Pancreas (tissue), 10 donors: ENCODE measurements around the gene CAB39L. TPM values are rescaled to one million over a fixed set of nuclear protein-coding genes. Genes with fewer than 3 reads are reported as not detected.
A peak's percentile ranks its signal among the peaks of the same experiment; 100 is the strongest.

Experiments
- ATAC-seq, 4 donors: fragments of 200-7000 bp; cut with Tn5 transposase; one replicate each; pipeline versions ENCODE4 v1.8.0 to v1.9.1; 2020; ENCODE audit warnings: mild to moderate bottlenecking in 4 of 4, moderate library complexity in 4 of 4
- DNase-seq, 6 donors: peaks; one replicate each; pipeline ENCODE4 v3.0.0-alpha.2; 2020
- FAIRE-seq: peaks from 2 replicates; lab custom pipeline; 2012; peaks lifted over from hg19 to GRCh38; lab: Jason Lieb, UNC
- H3K27ac ChIP-seq, 4 donors: fragments of 200-600 bp; sonication (generic); 1 replicate in 3 of 4; 2 replicates in 1 of 4; pipeline versions ENCODE4 v1.5.0 to v1.8.0; 2020
- H3K27me3 ChIP-seq, 4 donors: fragments of 200-600 bp; one replicate each; pipeline ENCODE4 v1.8.0; 2021
- H3K36me3 ChIP-seq, 3 donors: fragments of 200-600 bp; sonication (generic) in 1 of 3; one replicate each; pipeline versions ENCODE4 v1.5.0 to v1.8.0; 2020 to 2021
- H3K4me1 ChIP-seq, 3 donors: fragments of 200-600 bp; one replicate each; pipeline ENCODE4 v1.8.0; 2021
- H3K4me3 ChIP-seq, 4 donors: fragments of 200-600 bp; sonication (generic) in 2 of 4; one replicate each; pipeline versions ENCODE4 v1.5.0 to v1.8.0; 2020 to 2021
- H3K9me3 ChIP-seq, 4 donors: fragments of 200-600 bp; one replicate each; pipeline ENCODE4 v1.8.0; 2021
- CTCF ChIP-seq, 4 donors: fragments of 200-600 bp; sonication (generic) in 3 of 4; IDR thresholded peaks; one replicate each; pipeline versions ENCODE4 v1.5.0 to v1.8.0; 2021; ENCODE audit warnings: antibody characterized with exemption in 4 of 4
- WGBS, 2 donors: extraction: QIAGEN DNeasy Blood & Tissue Kit; methylation state at CpG; one replicate each; pipeline ENCODE4 v1.1.7; 2013; 5-methylcytosine and 5-hydroxymethylcytosine counted together
- intact Hi-C, 3 donors: fragments of 100-400 bp; cut with DNase I; formaldehyde crosslinking; loops; one replicate each; pipeline versions ENCODE4 v1.11.1 to v1.14.2; 2022
- polyA plus RNA-seq, 2 donors: library from polyadenylated mRNA; stranded (reverse); fragments of 200-250 nt; gene quantifications; one replicate each; pipeline ENCODE4 v1.2.3, GENCODE V29; 2013
- total RNA-seq, 6 donors: library from RNA; stranded (reverse); fragmentation: NEBNext Ultra II Directional in 4 of 6; extraction: Animal tissue kit (Norgen Biotek cat#: 25700) in 4 of 6; gene quantifications; one replicate each; pipeline versions ENCODE4 v1.2.1 to v1.2.4, GENCODE V29; 2021 to 2023
- donor health status: healthy with polysubstance abuse.
- donor health status: DM: no; HTN: no; CAD: no; lungs with moderate emphysema.
- donor health status: DM: no; HTN: no; CAD: no.
- donor health status: control.
- donor health status: control.
- donor health status: Bipolar disorder and iron deficiency.
- donor health status: DM: yes; HTN: yes; CAD: no.
- donor health status: DM: no; HTN: no; CAD: no.
- donor health status: DM: no; HTN: no; CAD: no.
- donor health status: DM: yes; HTN: yes; CAD: no.

Gene CAB39L
- total and polyA plus RNA-seq, 8 donors = 2.7 to 8.4 (median 5.0) TPM

DNA sequence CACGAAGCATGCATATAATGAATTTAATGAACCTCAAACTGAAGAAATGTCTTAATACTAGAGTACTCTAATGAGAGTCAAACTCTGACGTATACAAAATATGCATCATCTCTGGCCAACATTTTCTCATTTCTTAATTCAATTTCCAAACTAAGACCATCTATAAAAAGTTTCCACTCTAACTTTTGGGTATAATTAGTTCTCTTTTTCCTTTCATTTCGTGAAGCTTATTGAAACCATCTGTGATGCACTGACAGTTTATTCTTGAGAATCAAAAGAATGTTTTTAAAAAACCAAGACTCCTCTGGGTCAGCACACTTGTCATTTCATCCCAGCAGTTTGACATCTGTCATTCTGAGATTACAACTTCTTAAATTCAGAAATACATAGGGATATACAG, 90.0 kb downstream of the CAB39L start:
- 86 to 93% methylated on average over 3 of the region's 3 CpGs for whole genome bisulfite sequencing, 2 donors
- FAIRE-seq = peak; percentile 13

GRCh38 chr13:49351871-49352270, 92.0 kb downstream of the CAB39L start:
- intact Hi-C loops = no loop called here
- TF ChIP-seq CTCF (IDR thresholded peaks at IDR 0.05) = no peak
- Histone ChIP-seq H3K36me3 (no peaks in the 10 kb centered on the region), H3K9me3 (no peaks in the 10 kb centered on the region), H3K4me1 (peaks cover 0 to 4% (median 0%) of the 10 kb centered on the region in 3 donors), H3K27me3 (no peaks in the 10 kb centered on the region), H3K4me3 (no peak overlapping the region), H3K27ac (no peak overlapping the region)
- FAIRE-seq (no peak), DNase-seq (no peak), ATAC-seq (no peak)
- 72 to 73% methylated on average over 2 of the region's 2 CpGs for WGBS, 2 donors

More for the DNA sequence above, 90.0 kb downstream of the CAB39L start:
- H3K27me3 ChIP-seq = no peaks in the 10 kb centered on the region
- DNase-seq (no peak), ATAC-seq (no peak)
- intact Hi-C loops = no loop called here
- H3K9me3 ChIP-seq = no peaks in the 10 kb centered on the region
- no peak for TF ChIP-seq CTCF (IDR thresholded peaks at IDR 0.05)
- H3K27ac ChIP-seq = no peak overlapping the region
- no peak overlapping the region for H3K4me3 ChIP-seq
- H3K4me1 ChIP-seq = no peaks in the 10 kb centered on the region
- H3K36me3 ChIP-seq = peaks cover 0 to 1% (median 0%) of the 10 kb centered on the region in 3 donors

- Histone ChIP-seq H3K36me3 (no peaks in the 10 kb centered on the region), H3K4me1 (peaks cover 0 to 12% (median 0%) of the 10 kb centered on the region in 3 donors), H3K9me3 (no peaks in the 10 kb centered on the region), H3K27me3 (no peaks in the 10 kb centered on the region), H3K4me3 (no peak overlapping the region), H3K27ac (no peak overlapping the region)
- 88 to 98% methylated on average over 7 of the region's 7 CpGs for WGBS, 2 donors
- intact Hi-C loops = no loop called here
- DNase-seq (no peak), ATAC-seq (no peak), FAIRE-seq (no peak)
- TF ChIP-seq CTCF (IDR thresholded peaks at IDR 0.05) = no peak
Measured at GRCh38 chr13:49348751-49349150, 95.1 kb downstream of the CAB39L start.

GRCh38 chr13:49347650-49348385, 96.0 kb downstream of the CAB39L start:
- no peak overlapping the region for H3K27ac ChIP-seq

More at GRCh38 chr13:49347650-49348385, 96.0 kb downstream of the CAB39L start:
- DNase-seq (no peak), FAIRE-seq (no peak), ATAC-seq (no peak)
- Histone ChIP-seq H3K4me3 (no peak overlapping the region), H3K36me3 (no peaks in the 10 kb centered on the region), H3K9me3 (no peaks in the 10 kb centered on the region), H3K4me1 (peaks cover 0 to 12% (median 0%) of the 10 kb centered on the region in 3 donors), H3K27me3 (no peaks in the 10 kb centered on the region)
- TF ChIP-seq CTCF (IDR thresholded peaks at IDR 0.05) = no peak
- intact Hi-C loops = no loop called here
- WGBS, 2 donors = 95 to 96% methylated on average over 23 of the region's 23 CpGs
